Vagina (tissue), 2 donors: ENCODE data around the gene PPP2R2C. TPM values are rescaled to one million over a fixed set of nuclear protein-coding genes. Genes with fewer than 3 reads are reported as not detected.

Source experiments
- DNase-seq, 2 donors: peaks; one replicate each; pipeline ENCODE4 v3.0.0-alpha.2; 2017; ENCODE audit errors: extremely low spot score in 2 of 2
- H3K27ac ChIP-seq: fragments of 200-600 bp; sonication (generic); one replicate; pipeline ENCODE4 v1.5.1; 2019
- H3K27me3 ChIP-seq: fragments of 200-600 bp; sonication (generic); one replicate; pipeline ENCODE4 v1.5.1; 2019
- H3K36me3 ChIP-seq, 2 donors: fragments of 200-600 bp; sonication (generic); one replicate each; pipeline ENCODE4 v1.5.1; 2017 to 2019
- H3K4me1 ChIP-seq: fragments of 200-600 bp; sonication (generic); one replicate; pipeline ENCODE4 v1.5.1; 2019
- H3K4me3 ChIP-seq, 2 donors: fragments of 200-600 bp; sonication (generic); 1 replicate in 1 of 2; 2 replicates in 1 of 2; pipeline ENCODE4 v1.5.1; 2016 to 2019
- H3K9me3 ChIP-seq: fragments of 200-600 bp; sonication (generic); one replicate; pipeline ENCODE4 v1.5.1; 2019
- POLR2A ChIP-seq, 2 donors: fragments of 450-650 bp; IDR thresholded peaks; one replicate each; pipeline ENCODE4 v1.6.1; 2017; ENCODE audit warnings: antibody characterized with exemption in 2 of 2, mild to moderate bottlenecking in 2 of 2, moderate library complexity in 2 of 2
- POLR2AphosphoS5 ChIP-seq, 2 donors: sonication (generic); formaldehyde crosslinking; IDR thresholded peaks; one replicate each; pipeline ENCODE4 v1.9.0; 2017; ENCODE audit warnings: antibody characterized with exemption in 2 of 2, mild to moderate bottlenecking in 2 of 2, low read depth in 1 of 2; ENCODE audit not compliant: insufficient read depth in 1 of 2
- intact Hi-C: fragments of 100-400 bp; cut with DNase I; formaldehyde crosslinking; loops from one replicate; pipeline ENCODE4 v1.15.1; 2023
- total RNA-seq: library from RNA; depleted of rRNA; stranded (reverse); fragments of >200 nt; gene quantifications from one replicate; pipeline ENCODE4 v1.2.3, GENCODE V29; 2016
- TF ChIP-seq, protein P1 (sequence below), 3 experiments: fragments of 450-650 bp in 2 of 3; fragments of 200-600 bp in 1 of 3; sonication (generic) in 1 of 3; IDR thresholded peaks; one replicate each; pipeline ENCODE4 v1.5.1; 2017 to 2019; ENCODE audit warnings: antibody characterized with exemption in 3 of 3, mild to moderate bottlenecking in 2 of 3, moderate library complexity in 2 of 3

The PPP2R2C gene
- total RNA-seq, 1 donor from 2014 or later, result 17.2 TPM

DNA sequence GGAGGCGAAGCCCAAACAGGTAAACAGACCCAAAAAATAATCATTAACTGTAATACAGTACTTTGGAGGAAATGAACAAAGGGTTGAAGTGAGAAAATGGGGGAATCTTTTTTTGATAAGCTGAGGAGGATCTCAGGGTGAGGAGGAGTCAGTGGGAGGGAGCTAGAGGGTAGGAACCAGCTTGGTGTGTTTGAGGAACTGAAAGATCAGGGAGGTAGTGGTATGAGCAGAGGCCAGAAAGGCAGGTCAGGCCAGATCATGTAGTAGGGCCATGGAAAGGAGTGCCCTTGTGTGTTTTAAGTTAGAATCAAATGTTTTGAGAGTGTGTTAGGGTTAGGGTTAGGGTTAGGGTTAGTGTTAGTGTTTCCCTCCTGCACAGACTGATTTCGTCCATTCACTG, 48.8 kb downstream of the PPP2R2C start:
- Histone ChIP-seq H3K9me3 (no peaks in the 10 kb centered on the region), H3K27ac (no peak overlapping the region), H3K36me3 (no peaks in the 10 kb centered on the region), H3K4me3 (no peak overlapping the region), H3K4me1 (no peaks in the 10 kb centered on the region), H3K27me3 (no peaks in the 10 kb centered on the region)
- intact Hi-C loops, result no loop called here
- no peak for DNase-seq
- TF ChIP-seq, protein P1, sequence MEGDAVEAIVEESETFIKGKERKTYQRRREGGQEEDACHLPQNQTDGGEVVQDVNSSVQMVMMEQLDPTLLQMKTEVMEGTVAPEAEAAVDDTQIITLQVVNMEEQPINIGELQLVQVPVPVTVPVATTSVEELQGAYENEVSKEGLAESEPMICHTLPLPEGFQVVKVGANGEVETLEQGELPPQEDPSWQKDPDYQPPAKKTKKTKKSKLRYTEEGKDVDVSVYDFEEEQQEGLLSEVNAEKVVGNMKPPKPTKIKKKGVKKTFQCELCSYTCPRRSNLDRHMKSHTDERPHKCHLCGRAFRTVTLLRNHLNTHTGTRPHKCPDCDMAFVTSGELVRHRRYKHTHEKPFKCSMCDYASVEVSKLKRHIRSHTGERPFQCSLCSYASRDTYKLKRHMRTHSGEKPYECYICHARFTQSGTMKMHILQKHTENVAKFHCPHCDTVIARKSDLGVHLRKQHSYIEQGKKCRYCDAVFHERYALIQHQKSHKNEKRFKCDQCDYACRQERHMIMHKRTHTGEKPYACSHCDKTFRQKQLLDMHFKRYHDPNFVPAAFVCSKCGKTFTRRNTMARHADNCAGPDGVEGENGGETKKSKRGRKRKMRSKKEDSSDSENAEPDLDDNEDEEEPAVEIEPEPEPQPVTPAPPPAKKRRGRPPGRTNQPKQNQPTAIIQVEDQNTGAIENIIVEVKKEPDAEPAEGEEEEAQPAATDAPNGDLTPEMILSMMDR (IDR thresholded peaks at IDR 0.05), result no peak
- TF ChIP-seq POLR2AphosphoS5 (IDR thresholded peaks at IDR 0.05; ENCODE audit: insufficient read depth in 1 of 2, low read depth in 1 of 2) (no peak), POLR2A (IDR thresholded peaks at IDR 0.05) (no peak)

DNA sequence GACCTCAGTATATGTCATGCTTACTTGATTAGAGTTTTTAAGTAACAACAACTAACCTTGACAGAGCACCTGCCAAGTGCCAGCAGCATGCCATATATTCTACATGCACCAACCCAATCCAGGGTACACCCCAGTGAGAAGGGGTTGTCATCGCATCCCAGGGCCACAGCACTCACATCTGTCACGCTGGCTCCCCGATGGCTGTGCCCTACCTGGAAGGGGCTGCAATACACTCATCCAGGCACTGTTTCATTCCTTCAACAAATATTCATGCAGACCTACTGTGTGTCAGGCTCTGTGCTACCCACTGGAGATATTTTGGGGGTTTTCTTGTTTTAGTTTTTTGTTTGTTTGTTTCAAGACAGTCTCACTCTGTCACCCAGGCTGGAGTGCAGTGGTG, 49.5 kb downstream of the PPP2R2C start:
- Histone ChIP-seq H3K9me3 (no peaks in the 10 kb centered on the region), H3K27me3 (no peaks in the 10 kb centered on the region), H3K27ac (no peak overlapping the region), H3K36me3 (no peaks in the 10 kb centered on the region), H3K4me1 (no peaks in the 10 kb centered on the region), H3K4me3 (no peak overlapping the region)
- intact Hi-C loops, result no loop called here
- TF ChIP-seq POLR2A (IDR thresholded peaks at IDR 0.05) (no peak), POLR2AphosphoS5 (IDR thresholded peaks at IDR 0.05; ENCODE audit: insufficient read depth in 1 of 2, low read depth in 1 of 2) (no peak)
- TF ChIP-seq, protein P1 (IDR thresholded peaks at IDR 0.05), result no peak
- DNase-seq, result no peak

- intact Hi-C loops, result no loop called here
- H3K9me3 ChIP-seq, result no peaks in the 10 kb centered on the region
- DNase-seq, result no peak
- no peaks in the 10 kb centered on the region for H3K36me3 ChIP-seq
- TF ChIP-seq POLR2A (IDR thresholded peaks at IDR 0.05) (no peak), POLR2AphosphoS5 (IDR thresholded peaks at IDR 0.05; ENCODE audit: insufficient read depth in 1 of 2, low read depth in 1 of 2) (no peak)
- TF ChIP-seq, protein P1 (IDR thresholded peaks at IDR 0.05), result no peak
- no peaks in the 10 kb centered on the region for H3K4me1 ChIP-seq
- H3K4me3 ChIP-seq, result no peak overlapping the region
- no peak overlapping the region for H3K27ac ChIP-seq
- H3K27me3 ChIP-seq, result no peaks in the 10 kb centered on the region
These were observed 50.3 kb downstream of the PPP2R2C start for GRCh38 chr4:6422105-6422504.

DNA sequence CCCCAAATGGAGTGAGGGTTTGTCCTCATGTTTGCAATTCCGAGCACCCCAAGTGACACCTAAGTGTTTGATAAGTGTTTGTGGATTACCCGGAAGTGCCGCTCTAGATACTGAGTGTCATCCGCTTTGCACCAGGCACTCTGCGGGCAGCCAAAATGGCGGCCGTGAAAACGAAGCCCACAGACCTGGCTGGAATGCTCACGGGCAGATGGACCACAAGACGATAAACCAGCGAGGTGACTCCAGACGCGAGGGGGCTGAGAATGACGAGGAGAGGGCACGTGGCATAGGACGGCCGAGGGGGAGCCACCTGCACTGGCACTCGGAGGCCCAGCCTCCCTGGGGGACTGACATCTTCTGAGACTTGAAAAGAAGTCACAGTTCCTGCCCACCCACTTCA, 51.0 kb downstream of the PPP2R2C start:
- Histone ChIP-seq H3K9me3 (no peaks in the 10 kb centered on the region), H3K27me3 (no peaks in the 10 kb centered on the region), H3K27ac (no peak overlapping the region), H3K4me3 (no peak overlapping the region), H3K4me1 (peaks cover 5% of the 10 kb centered on the region), H3K36me3 (no peaks in the 10 kb centered on the region)
- TF ChIP-seq POLR2A (IDR thresholded peaks at IDR 0.05) (no peak), POLR2AphosphoS5 (IDR thresholded peaks at IDR 0.05; ENCODE audit: insufficient read depth in 1 of 2, low read depth in 1 of 2) (no peak)
- TF ChIP-seq, protein P1 (IDR thresholded peaks at IDR 0.05), result no peak
- no peak for DNase-seq
- intact Hi-C loops, result no loop called here

DNA sequence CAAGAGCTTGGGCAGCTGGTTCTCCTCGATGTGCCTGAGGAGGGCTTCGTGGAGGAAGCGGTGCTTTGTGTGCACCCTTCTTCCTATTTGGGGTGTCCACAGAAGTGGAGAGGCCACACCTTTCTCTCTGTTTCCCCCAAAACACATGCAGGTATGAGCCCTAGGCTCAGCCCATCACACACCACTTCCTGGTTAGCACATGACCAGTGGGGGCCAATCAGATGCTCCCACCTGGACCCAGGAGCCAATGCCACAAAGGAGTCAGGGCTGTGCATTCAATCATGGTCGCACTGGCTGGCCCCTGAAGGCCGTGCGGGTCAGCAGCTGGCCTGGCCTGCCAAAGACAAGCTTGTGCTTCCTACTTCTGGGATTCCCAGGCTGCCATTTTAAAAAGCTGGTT, 51.4 kb downstream of the PPP2R2C start:
- no peaks in the 10 kb centered on the region for H3K36me3 ChIP-seq
- H3K4me3 ChIP-seq, result no peak overlapping the region
- intact Hi-C loops, result no loop called here
- H3K4me1 ChIP-seq, result peaks cover 5% of the 10 kb centered on the region
- H3K27me3 ChIP-seq, result no peaks in the 10 kb centered on the region
- no peak for DNase-seq
- no peak overlapping the region for H3K27ac ChIP-seq
- TF ChIP-seq POLR2AphosphoS5 (IDR thresholded peaks at IDR 0.05; ENCODE audit: insufficient read depth in 1 of 2, low read depth in 1 of 2), result no peak
- TF ChIP-seq, protein P1 (IDR thresholded peaks at IDR 0.05), result no peak
- no peak for TF ChIP-seq POLR2A (IDR thresholded peaks at IDR 0.05)
- H3K9me3 ChIP-seq, result no peaks in the 10 kb centered on the region
